ENCODE measurements around the gene FOXRED2. TPM values are rescaled to one million over a fixed set of nuclear protein-coding genes. Genes with fewer than 3 reads are reported as not detected.

The FOXRED2 gene
- total RNA-seq, 1 experiment from 2014 or later = 60.4 TPM

- Histone ChIP-seq H3K27me3 (replicated peaks; ENCODE audit: insufficient read depth, low read depth, low read length, poor library complexity) (no peaks in the 10 kb centered on the region), H3K9me3 (ENCODE audit: low read depth, low read length, poor library complexity, severe bottlenecking) (no peaks in the 10 kb centered on the region), H3K4me1 (ENCODE audit: insufficient read depth, low read length, poor library complexity, severe bottlenecking) (no peaks in the 10 kb centered on the region), H3K36me3 (ENCODE audit: insufficient read depth, low read length, poor library complexity, severe bottlenecking) (no peaks in the 10 kb centered on the region), H3K27ac (ENCODE audit: low read depth, low read length, poor library complexity, severe bottlenecking) (no peak overlapping the region), H3K4me3 (ENCODE audit: low read depth, low read length, poor library complexity, severe bottlenecking) (no peak overlapping the region)
- POLR2A ChIA-PET (ENCODE audit: low non-redundant PET) = interaction anchor here (0.6 to 0.7 kb wide), 2 partner anchors 14 to 24 kb away, joined by 3 read pairs; no protein-coding TSS in a partner anchor
- CTCF ChIA-PET = no interaction called here
- no peak for DNase-seq (ENCODE audit: low spot score)
- BruUV-seq (replicated peaks) = no TSS peak
- TF ChIP-seq EZH2 (IDR thresholded peaks at IDR 0.05; ENCODE audit: borderline replicate concordance, low read depth, low read length, poor library complexity, severe bottlenecking) (no peak), CTCF (conservative IDR thresholded peaks at IDR 0.05; ENCODE audit: low read depth, low read length) (no peak)
- intact Hi-C loops (cut with micrococcal nuclease; ENCODE audit: unreplicated experiment) = no loop called here
These were observed 63.6 kb downstream of the FOXRED2 start for GRCh38 chr22:36443198-36443770.

GRCh38 chr22:36442506-36443197, 64.2 kb downstream of the FOXRED2 start:
- H3K4me3 ChIP-seq (ENCODE audit: low read depth, low read length, poor library complexity, severe bottlenecking) = no peak overlapping the region
- no peaks in the 10 kb centered on the region for H3K9me3 ChIP-seq (ENCODE audit: low read depth, low read length, poor library complexity, severe bottlenecking)
- H3K27me3 ChIP-seq (replicated peaks; ENCODE audit: insufficient read depth, low read depth, low read length, poor library complexity) = no peaks in the 10 kb centered on the region
- no peak overlapping the region for H3K27ac ChIP-seq (ENCODE audit: low read depth, low read length, poor library complexity, severe bottlenecking)
- ChIA-PET CTCF (no interaction called here), POLR2A (ENCODE audit: low non-redundant PET) (interaction anchor here (0.6 to 0.7 kb wide), 2 partner anchors 13 to 24 kb away, joined by 3 read pairs; no protein-coding TSS in a partner anchor)
- TF ChIP-seq EZH2 (IDR thresholded peaks at IDR 0.05; ENCODE audit: borderline replicate concordance, low read depth, low read length, poor library complexity, severe bottlenecking) (no peak), CTCF (conservative IDR thresholded peaks at IDR 0.05; ENCODE audit: low read depth, low read length) (no peak)
- no peaks in the 10 kb centered on the region for H3K36me3 ChIP-seq (ENCODE audit: insufficient read depth, low read length, poor library complexity, severe bottlenecking)
- no TSS peak for BruUV-seq (replicated peaks)
- no peaks in the 10 kb centered on the region for H3K4me1 ChIP-seq (ENCODE audit: insufficient read depth, low read length, poor library complexity, severe bottlenecking)
- intact Hi-C loops (cut with micrococcal nuclease; ENCODE audit: unreplicated experiment) = no loop called here
- DNase-seq (ENCODE audit: low spot score) = no peak

GRCh38 chr22:36440429-36441002, 66.3 kb downstream of the FOXRED2 start:
- ChIA-PET POLR2A (ENCODE audit: low non-redundant PET) (no interaction called here), CTCF (no interaction called here)
- BruUV-seq (replicated peaks) = no TSS peak
- H3K4me1 ChIP-seq (ENCODE audit: insufficient read depth, low read length, poor library complexity, severe bottlenecking) = no peaks in the 10 kb centered on the region
- no peak for DNase-seq (ENCODE audit: low spot score)
- intact Hi-C loops (cut with micrococcal nuclease; ENCODE audit: unreplicated experiment) = no loop called here
- H3K36me3 ChIP-seq (ENCODE audit: insufficient read depth, low read length, poor library complexity, severe bottlenecking) = no peaks in the 10 kb centered on the region
- H3K9me3 ChIP-seq (ENCODE audit: low read depth, low read length, poor library complexity, severe bottlenecking) = no peaks in the 10 kb centered on the region
- no peak overlapping the region for H3K4me3 ChIP-seq (ENCODE audit: low read depth, low read length, poor library complexity, severe bottlenecking)
- no peaks in the 10 kb centered on the region for H3K27me3 ChIP-seq (replicated peaks; ENCODE audit: insufficient read depth, low read depth, low read length, poor library complexity)
- H3K27ac ChIP-seq (ENCODE audit: low read depth, low read length, poor library complexity, severe bottlenecking) = no peak overlapping the region
- TF ChIP-seq EZH2 (IDR thresholded peaks at IDR 0.05; ENCODE audit: borderline replicate concordance, low read depth, low read length, poor library complexity, severe bottlenecking) (no peak), CTCF (conservative IDR thresholded peaks at IDR 0.05; ENCODE audit: low read depth, low read length) (no peak)
